HG03159 (cell line): ENCODE data around the gene SKAP1.
"Not testable (repeated sequence)": the region's sequence is repeated elsewhere in the genome, so short reads cannot be mapped to it uniquely, and the experiment has no call there.

Experiments used
- ATAC-seq: cut with Tn5 transposase; IDR thresholded peaks from one replicate; pipeline ENCODE4 v1.9.1; 2021; ENCODE audit warnings: mild to moderate bottlenecking, moderate library complexity; ENCODE audit not compliant: unreplicated experiment

Gene SKAP1

DNA sequence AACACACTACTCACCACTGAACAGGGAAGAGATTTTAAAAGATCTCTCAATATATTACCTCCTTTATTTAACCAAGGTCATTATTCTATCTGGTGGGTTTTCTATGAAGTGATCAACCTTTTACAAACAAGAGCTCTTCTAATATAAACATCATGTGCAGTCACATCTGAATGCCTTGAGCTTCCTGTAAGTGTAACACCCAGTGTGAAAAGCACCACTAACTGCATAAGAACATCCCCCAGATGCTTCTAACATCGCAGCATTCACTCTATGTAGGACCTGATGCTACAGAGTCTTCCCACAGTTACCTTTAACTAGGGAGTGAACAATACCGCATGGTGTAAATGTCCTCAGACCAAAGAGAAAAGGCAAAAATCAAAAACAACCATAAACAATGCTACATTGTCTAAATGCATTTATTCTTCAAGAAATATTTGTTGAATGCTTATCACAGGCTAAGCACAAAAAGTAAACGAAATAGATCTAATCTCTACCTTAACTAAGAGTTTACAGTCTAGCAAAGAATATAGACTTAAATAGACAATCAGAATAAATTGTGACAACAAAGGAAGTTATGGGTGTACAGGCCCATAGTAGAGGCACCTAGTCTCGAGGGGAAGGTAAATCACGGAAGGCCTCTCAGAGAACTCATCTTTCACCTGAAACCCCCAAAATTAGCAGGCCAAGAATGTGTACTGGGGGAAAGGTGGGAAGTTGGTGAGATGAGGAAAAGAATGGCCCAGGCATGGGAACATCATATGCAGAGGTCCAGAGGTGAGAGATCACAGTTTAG lies 16.2 kb downstream of the SKAP1 start:
- no peak for ATAC-seq

DNA sequence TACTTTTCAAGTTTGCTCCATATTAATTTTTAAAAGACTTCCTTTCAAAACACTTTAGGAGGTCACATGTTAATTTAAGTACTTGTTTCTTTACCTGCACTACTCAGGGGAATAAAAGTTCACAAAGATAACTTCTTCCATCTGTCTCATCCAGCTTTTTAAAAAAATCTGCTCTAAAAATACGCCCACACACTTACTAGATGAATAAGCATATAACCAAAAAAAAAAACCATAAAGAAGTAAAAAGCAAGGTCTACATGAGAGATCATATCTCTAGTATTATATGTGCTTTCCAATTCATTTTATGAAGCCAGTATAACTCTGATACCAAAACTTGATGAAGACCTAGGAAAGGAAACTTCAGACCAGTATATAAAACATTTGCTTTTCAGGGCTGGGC lies 17.2 kb downstream of the SKAP1 start:
- ATAC-seq, result no peak

DNA sequence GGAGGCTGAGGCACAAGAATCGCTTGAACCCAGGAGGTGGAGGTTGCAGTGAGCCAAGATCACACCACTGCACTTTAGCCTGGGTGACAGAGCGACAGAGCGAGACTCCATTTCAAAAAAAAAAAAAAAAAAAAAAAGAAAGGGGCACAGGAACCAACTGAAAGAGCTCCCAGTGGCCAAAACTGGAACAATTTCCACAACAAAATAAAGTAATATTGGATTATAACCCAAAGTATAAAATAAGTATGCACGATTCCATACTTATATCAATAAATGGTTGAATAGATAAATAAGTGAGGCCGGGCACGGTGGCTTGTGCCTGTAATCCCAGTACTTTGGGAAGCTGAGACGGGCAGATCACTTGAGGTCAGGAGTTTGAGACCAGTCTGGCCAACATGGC lies 19.2 kb downstream of the SKAP1 start:
- ATAC-seq, result not testable (repeated sequence)

DNA sequence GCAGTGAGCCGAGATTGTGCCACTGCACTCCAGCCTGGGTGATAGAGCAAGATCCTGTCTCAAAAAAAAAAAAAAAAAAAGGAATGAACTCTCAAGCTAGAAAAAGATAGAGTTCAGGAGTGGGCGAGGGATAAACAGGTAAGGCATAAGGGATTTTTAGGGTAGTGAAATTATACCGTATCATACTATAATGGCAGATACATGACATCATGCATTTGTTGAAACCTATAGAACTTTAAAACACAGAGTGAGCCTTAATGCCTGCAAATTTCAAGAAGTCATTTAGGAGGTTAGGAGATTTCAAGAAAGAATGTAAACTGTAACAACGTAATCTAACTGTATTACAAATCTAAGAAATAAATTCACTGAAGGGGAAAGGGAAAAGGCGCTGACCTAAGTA lies 20.4 kb downstream of the SKAP1 start:
- ATAC-seq, result no peak

DNA sequence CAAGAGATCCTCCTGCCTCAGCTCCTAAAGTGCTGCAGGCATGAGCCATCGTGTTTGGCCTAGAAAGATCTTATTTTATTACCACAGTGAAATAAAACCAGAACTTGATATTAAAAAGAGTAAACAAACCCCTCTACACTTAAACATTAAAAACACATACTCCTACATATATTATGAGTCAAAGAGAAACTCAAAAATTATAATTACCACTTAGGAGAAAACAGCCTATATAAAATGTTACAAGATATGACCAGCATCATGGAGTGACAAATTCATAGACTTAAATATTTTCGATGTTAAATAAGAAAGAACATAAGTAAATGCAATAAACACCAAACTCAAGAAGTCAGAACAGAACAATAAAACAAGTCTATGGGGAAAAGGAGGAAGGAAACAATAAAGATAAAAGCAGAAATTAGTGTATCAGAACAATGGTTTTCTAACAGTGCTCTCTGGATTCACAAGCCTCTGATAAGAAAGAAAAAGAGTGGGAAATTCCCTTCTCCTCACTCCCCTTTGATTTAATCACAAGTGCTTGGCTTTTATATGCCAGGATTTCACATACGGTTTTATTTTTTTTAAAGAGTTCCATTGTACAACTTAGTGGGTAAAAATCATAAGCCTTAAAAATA lies 23.0 kb downstream of the SKAP1 start:
- no peak for ATAC-seq

DNA sequence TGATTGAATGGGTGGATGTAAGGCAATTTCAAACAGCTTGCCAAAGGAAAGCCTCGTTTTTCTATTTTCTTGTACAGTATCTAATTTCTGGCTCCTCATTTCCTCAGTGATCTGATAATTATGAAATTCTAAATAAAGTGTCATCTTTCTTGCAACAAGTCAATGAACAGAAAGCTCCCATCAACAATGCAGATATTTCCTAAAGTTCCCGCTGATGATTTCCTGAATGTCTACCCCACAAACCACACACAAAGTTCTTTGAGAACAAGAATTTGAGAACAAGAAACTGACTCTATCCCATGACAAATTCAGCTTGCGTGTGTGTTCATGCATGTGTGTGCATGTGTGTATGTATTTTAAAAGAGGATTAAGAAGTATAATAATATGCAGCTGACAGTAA lies 35.2 kb downstream of the SKAP1 start:
- ATAC-seq, result no peak

DNA sequence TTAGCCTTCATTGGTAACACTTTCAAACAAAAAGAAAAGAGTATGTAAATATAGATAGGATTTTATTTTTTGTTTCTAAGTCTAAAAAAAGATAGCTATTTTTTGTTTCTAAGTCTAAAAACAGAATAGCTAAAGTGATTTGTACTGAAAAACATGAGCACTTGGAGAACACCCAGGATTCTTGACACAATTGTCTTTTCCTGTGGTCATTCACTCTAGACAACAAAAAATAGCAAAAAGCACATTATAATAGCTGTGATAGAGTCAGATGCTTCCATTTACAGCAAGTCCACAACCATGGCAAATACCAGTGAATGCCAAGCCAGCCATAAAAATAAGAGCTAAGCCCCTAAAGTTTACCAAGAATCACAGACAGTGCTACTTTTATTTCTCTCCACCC lies 36.7 kb downstream of the SKAP1 start:
- no peak for ATAC-seq

DNA sequence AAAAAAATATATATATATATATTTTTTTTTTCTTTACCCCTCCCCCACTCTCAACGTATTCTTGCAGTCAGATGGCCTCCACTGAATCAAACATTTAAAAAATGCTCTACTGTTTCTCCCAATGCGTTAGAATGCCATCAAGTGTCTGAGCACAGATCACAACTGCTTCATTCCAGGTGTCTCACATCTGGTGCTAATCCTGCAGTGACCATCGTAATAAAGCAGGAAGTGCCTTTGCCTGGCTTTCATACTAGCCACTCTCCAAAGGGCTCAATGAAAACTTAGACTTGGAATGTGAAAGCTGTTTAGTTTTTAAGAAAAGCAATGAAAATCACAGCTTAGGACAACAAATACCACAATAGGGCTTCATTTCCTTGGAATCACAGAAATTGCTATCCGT lies 37.2 kb downstream of the SKAP1 start:
- ATAC-seq, result no peak

DNA sequence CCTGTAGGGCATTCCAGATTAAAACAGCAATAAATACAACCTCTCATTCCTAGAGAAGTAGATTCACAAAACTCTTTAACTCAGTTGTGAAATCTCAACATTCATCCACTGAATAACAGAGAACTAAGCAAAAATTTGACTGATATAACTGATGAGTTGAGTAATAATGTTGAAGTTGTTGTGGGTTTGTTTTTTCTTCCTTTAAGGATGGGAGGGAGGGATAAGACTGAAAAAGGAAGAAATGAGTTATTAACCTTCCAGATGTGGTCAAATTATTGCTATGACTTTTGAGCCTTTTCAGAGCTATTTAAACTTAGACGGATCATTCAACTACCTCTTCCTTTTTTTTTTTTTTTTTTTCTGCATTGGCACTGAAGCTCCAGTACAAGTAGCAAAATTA lies 38.6 kb downstream of the SKAP1 start:
- no peak for ATAC-seq

- no peak for ATAC-seq
Measured at GRCh38 chr17:48389903-48390302, 40.1 kb downstream of the SKAP1 start.

DNA sequence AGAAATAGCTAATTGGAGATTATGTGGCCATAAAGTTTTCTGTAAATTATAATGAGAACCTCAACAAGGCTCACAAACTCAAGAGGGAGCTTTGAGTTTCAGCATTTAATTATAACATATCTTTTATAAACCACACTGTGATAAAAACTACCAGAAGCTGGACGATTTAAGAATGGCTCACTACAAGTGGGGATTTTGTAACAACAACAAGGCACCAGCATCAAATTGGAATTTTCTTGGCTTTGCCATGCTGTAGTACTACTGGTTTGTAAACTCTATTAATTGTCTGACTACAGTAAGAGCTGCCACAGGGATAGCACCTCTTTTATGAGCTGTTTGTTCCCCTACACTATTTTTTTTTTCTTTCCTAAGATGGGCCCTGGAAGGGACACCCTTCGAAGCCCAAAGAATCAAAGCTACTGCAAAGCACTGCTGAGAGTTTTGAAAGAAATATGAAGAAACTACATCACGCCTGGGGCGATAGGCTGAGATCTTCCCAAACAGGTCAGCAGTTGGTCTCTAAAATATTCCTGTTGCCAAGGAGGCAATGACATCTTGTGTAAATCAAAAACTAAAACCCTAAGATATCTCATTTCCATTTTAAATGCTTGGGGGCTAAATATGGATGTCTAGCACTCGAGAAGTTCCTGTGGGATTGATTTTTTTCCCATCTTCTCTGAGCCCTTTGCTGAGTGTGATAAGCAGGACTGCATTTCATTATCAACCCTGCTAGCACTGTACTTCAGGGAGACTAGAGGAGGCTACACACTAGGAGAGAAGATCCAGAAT lies 40.9 kb downstream of the SKAP1 start:
- no peak for ATAC-seq

GRCh38 chr17:48386826-48387225 lies 43.2 kb downstream of the SKAP1 start:
- no peak for ATAC-seq

- no peak for ATAC-seq
Measured at GRCh38 chr17:48385319-48385718, 44.7 kb downstream of the SKAP1 start.

- no peak for ATAC-seq
Measured at GRCh38 chr17:48384164-48384563, 45.9 kb downstream of the SKAP1 start.

- no peak for ATAC-seq
Measured at GRCh38 chr17:48382989-48383388, 47.0 kb downstream of the SKAP1 start.

DNA sequence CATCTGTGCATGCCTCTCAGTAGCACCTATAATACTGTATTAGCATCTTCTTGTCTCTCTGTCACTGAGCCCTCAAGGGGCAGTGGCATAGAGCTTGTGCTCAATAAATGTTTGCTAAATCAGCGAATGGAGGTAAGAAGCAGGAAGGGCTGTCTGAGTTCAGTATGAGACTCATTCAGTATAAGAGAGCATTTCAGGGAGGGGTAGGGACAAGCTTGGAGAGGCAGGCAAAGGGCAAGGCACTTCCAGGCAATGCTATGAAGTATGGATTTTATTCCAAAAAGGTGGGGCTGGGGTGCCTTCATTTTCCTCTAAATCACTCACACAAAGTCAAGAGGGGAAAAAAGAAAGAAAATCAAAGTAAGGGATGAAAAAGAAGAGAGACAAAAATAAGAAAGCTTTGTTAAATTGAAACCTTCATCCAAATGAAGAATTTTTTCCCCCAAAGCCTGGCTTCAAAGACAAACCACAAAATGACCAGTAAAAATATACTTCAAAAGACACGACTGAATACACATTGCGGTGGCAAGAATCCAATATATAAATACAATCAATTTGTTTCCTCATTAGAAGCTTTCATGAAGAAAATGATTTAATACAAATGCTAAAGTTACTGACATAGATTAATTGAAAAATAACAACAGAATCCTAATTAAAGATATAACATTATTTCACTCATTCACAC lies 51.2 kb downstream of the SKAP1 start:
- no peak for ATAC-seq

GRCh38 chr17:48378238-48378637 lies 51.8 kb downstream of the SKAP1 start:
- ATAC-seq, result no peak

DNA sequence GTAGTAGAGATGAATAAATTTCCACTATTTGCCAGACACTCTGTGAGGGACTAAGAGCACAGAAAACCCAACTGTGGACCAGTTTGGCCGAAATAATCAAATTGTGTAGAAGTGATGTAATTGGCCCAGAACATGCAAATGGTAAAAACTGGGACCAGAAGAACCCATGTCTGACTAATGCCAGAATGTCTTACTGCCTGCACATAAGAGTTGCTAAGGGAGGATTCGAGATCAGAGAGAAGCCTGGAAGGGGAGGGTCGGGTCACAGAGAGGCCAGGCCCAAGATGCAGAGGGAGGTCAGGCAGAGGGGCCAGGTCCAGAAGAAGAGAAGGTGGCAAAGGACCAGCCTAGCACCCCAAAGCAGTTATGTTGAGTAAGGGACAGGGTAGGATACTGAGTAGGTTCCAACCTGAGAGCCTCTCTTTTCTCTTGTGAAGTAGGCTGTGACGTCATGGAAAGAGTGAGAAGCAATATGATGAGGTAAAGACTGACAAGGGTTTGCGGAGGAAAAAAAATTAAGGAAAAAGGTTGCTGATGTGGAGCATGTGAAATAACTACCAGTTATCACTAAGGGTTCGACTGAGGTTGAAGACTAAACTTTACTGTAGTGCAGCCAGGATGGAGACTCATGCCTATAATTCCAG lies 53.2 kb downstream of the SKAP1 start:
- no peak for ATAC-seq

DNA sequence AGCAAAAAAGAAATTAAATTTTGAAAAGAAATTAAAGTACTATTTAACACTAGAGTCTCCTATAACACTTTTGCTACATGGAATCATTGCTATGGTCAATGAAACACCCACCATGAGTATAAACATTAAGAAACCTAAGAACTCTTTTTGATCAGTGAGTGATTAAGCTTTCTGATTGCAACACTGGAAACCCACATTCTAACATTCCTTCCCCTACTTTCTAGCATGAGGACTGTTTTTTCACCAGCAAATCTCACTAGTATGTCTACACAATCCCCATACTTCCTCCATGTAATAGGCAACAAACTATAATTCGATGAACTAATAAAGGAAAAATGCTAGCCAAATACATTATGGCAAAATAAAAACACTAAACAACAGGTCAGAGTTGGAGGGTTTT lies 54.7 kb downstream of the SKAP1 start:
- ATAC-seq, result no peak

GRCh38 chr17:48374650-48375230 lies 55.3 kb downstream of the SKAP1 start:
- no peak for ATAC-seq
